ENCODE measurements around the gene WDR11.

- no peak for TF ChIP-seq CTCF (IDR thresholded peaks at IDR 0.05)
- TF ChIP-seq POLR2A (IDR thresholded peaks at IDR 0.05) = no peak
Measured at GRCh38 chr10:120802935-120803334, 48.2 kb upstream of the WDR11 start.

Measured in right lobe of liver (tissue), 4 donors.